ENCODE measurements around the gene FAM227B.

GRCh38 chr15:49570174-49570573, 50.4 kb downstream of the FAM227B start:
- no peak for TF ChIP-seq POLR2A (IDR thresholded peaks at IDR 0.05; ENCODE audit: low read depth, low read length)
- no peak for TF ChIP-seq POLR2AphosphoS5 (IDR thresholded peaks at IDR 0.05; ENCODE audit: low read depth, low read length)
- no peak for TF ChIP-seq SPI1 (IDR thresholded peaks at IDR 0.05; ENCODE audit: low read depth, low read length)
- no peak for TF ChIP-seq TAF1 (IDR thresholded peaks at IDR 0.05; ENCODE audit: low read depth, low read length)
- TF ChIP-seq PAX5 (IDR thresholded peaks at IDR 0.05; ENCODE audit: insufficient read depth, low read length, severe bottlenecking) = no peak

All from GM12891 (cell line).